Upper lobe of right lung (tissue), 1 donor: ENCODE measurements around the gene OR5AU1. TPM values are rescaled to one million over a fixed set of nuclear protein-coding genes. Genes with fewer than 3 reads are reported as not detected.
A peak's percentile ranks its signal among the peaks of the same experiment; 100 is the strongest.

Source experiments
- ATAC-seq: fragments of 200-7000 bp; cut with Tn5 transposase; one replicate; pipeline ENCODE4 v1.9.1; 2020; ENCODE audit warnings: mild to moderate bottlenecking, moderate library complexity
- DNase-seq: peaks from one replicate; pipeline ENCODE4 v3.0.0-alpha.2; 2020
- H3K27ac ChIP-seq: fragments of 200-600 bp; one replicate; pipeline ENCODE4 v1.8.0; 2022
- H3K27me3 ChIP-seq: fragments of 200-600 bp; one replicate; pipeline ENCODE4 v1.8.0; 2022; ENCODE audit warnings: mild to moderate bottlenecking
- H3K36me3 ChIP-seq: fragments of 200-600 bp; one replicate; pipeline ENCODE4 v1.8.0; 2022
- H3K4me1 ChIP-seq: fragments of 200-600 bp; one replicate; pipeline ENCODE4 v1.8.0; 2022
- H3K4me3 ChIP-seq: fragments of 200-600 bp; one replicate; pipeline ENCODE4 v1.8.0; 2022; ENCODE audit warnings: mild to moderate bottlenecking
- H3K9me3 ChIP-seq: fragments of 200-600 bp; one replicate; pipeline ENCODE4 v1.8.0; 2022
- intact Hi-C: fragments of 100-400 bp; cut with DNase I; formaldehyde crosslinking; loops from one replicate; pipeline ENCODE4 v1.11.0; 2022
- total RNA-seq: library from RNA; stranded (reverse); fragmentation: NEBNext Ultra II Directional; extraction: Animal tissue kit (Norgen Biotek cat#: 25700); gene quantifications from one replicate; pipeline ENCODE4 v1.2.1, GENCODE V29; 2021
- TF ChIP-seq, protein P1 (sequence below): fragments of 200-600 bp; IDR thresholded peaks from one replicate; pipeline ENCODE4 v1.8.0; 2022; ENCODE audit warnings: antibody characterized with exemption
- donor health status: DM: no; HTN: yes; CAD: no; lungs with severe emphysema.

Gene OR5AU1
- total RNA-seq, 1 donor from 2014 or later = not detected

- no peak overlapping the region for H3K27ac ChIP-seq
- no peaks in the 10 kb centered on the region for H3K36me3 ChIP-seq
- H3K4me3 ChIP-seq = no peak overlapping the region
- intact Hi-C loops = no loop called here
- DNase-seq = no peak
- TF ChIP-seq, protein P1, sequence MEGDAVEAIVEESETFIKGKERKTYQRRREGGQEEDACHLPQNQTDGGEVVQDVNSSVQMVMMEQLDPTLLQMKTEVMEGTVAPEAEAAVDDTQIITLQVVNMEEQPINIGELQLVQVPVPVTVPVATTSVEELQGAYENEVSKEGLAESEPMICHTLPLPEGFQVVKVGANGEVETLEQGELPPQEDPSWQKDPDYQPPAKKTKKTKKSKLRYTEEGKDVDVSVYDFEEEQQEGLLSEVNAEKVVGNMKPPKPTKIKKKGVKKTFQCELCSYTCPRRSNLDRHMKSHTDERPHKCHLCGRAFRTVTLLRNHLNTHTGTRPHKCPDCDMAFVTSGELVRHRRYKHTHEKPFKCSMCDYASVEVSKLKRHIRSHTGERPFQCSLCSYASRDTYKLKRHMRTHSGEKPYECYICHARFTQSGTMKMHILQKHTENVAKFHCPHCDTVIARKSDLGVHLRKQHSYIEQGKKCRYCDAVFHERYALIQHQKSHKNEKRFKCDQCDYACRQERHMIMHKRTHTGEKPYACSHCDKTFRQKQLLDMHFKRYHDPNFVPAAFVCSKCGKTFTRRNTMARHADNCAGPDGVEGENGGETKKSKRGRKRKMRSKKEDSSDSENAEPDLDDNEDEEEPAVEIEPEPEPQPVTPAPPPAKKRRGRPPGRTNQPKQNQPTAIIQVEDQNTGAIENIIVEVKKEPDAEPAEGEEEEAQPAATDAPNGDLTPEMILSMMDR = no peak
- peaks cover 8% of the 10 kb centered on the region for H3K9me3 ChIP-seq
- ATAC-seq = no peak
- no peaks in the 10 kb centered on the region for H3K27me3 ChIP-seq
- no peaks in the 10 kb centered on the region for H3K4me1 ChIP-seq
Observed at GRCh38 chr14:21149641-21150367, 6.1 kb downstream of the OR5AU1 start.

DNA sequence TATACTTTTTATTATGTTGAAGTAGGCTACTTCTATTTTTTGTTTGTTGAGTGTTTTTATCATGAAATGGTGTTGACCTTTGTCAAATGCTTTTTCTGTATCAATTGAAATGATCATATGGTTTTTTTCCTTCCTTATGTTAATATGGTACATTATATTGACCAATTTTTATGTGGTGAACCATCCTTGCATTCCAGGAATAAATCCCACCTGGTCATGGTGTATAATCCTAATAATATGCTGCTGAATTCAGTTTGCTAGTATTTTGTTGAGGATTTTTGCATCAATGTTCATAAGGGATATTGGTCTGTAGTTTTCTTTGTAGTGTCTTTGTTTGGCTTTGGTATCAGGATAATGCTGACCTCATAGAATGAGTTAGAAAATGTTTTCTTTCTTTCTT lies 10.4 kb downstream of the OR5AU1 start:
- Histone ChIP-seq H3K27me3 (peaks cover 3% of the 10 kb centered on the region), H3K27ac (no peak overlapping the region), H3K9me3 (peaks cover 8% of the 10 kb centered on the region), H3K4me3 (no peak overlapping the region), H3K36me3 (no peaks in the 10 kb centered on the region), H3K4me1 (no peaks in the 10 kb centered on the region)
- intact Hi-C loops = no loop called here
- TF ChIP-seq, protein P1 = no peak
- no peak for DNase-seq
- ATAC-seq = no peak

GRCh38 chr14:21142357-21142756 lies 13.5 kb downstream of the OR5AU1 start:
- TF ChIP-seq, protein P1 = no peak
- no peaks in the 10 kb centered on the region for H3K4me1 ChIP-seq
- peaks cover 8% of the 10 kb centered on the region for H3K9me3 ChIP-seq
- intact Hi-C loops = no loop called here
- H3K27me3 ChIP-seq = peaks cover 3% of the 10 kb centered on the region
- H3K36me3 ChIP-seq = no peaks in the 10 kb centered on the region
- no peak for ATAC-seq
- no peak overlapping the region for H3K4me3 ChIP-seq
- no peak overlapping the region for H3K27ac ChIP-seq
- DNase-seq = no peak

DNA sequence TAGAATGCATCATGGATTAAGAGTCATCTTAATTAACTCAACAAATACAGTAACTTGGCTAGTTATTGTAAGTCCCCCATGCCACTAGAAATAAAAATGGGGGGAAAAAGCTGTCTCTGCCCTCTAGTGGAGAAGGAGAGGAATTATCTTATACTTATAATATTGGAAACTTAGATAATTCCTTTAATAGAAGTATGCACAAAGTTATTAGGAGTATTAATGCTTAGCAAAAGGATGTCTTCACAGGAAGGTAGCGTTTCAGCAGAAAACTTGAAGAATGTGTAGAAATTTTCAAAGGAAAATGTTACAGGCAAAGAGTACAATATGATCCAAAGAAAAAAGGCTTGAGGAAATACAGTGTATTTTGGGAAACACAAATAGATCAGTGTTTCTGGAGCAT lies 19.8 kb downstream of the OR5AU1 start:
- Histone ChIP-seq H3K27ac (no peak overlapping the region), H3K4me3 (no peak overlapping the region), H3K9me3 (no peaks in the 10 kb centered on the region), H3K4me1 (no peaks in the 10 kb centered on the region), H3K36me3 (no peaks in the 10 kb centered on the region), H3K27me3 (peaks cover 3% of the 10 kb centered on the region)
- intact Hi-C loops = no loop called here
- TF ChIP-seq, protein P1 = peak; percentile 70
- no peak for ATAC-seq
- no peak for DNase-seq

- DNase-seq (no peak), ATAC-seq (no peak)
- H3K27ac ChIP-seq = no peak overlapping the region
- intact Hi-C loops = no loop called here
- no peak overlapping the region for H3K4me3 ChIP-seq
- H3K36me3 ChIP-seq = no peaks in the 10 kb centered on the region
- no peaks in the 10 kb centered on the region for H3K4me1 ChIP-seq
- TF ChIP-seq, protein P1 = no peak
- H3K27me3 ChIP-seq = no peaks in the 10 kb centered on the region
- H3K9me3 ChIP-seq = no peaks in the 10 kb centered on the region
Observed at GRCh38 chr14:21133901-21134300, 22.0 kb downstream of the OR5AU1 start.
